Ascending aorta (tissue), 2 donors: ENCODE measurements around the gene MAN2B2. TPM values are rescaled to one million over a fixed set of nuclear protein-coding genes. Genes with fewer than 3 reads are reported as not detected.

Experiments
- DNase-seq, 2 donors: peaks; one replicate each; pipeline ENCODE4 v3.0.0-alpha.2; 2019; ENCODE audit warnings: low spot score in 2 of 2
- H3K27ac ChIP-seq, 2 donors: fragments of 200-600 bp; sonication (generic); one replicate each; pipeline ENCODE4 v1.5.1; 2016 to 2017; ENCODE audit warnings: mild to moderate bottlenecking in 1 of 2
- H3K27me3 ChIP-seq: fragments of 200-600 bp; sonication (generic); one replicate; pipeline ENCODE4 v1.5.1; 2017
- H3K36me3 ChIP-seq, 2 donors: fragments of 200-600 bp; sonication (generic); one replicate each; pipeline ENCODE4 v1.5.1; 2016
- H3K4me1 ChIP-seq, 2 donors: fragments of 200-600 bp; sonication (generic); one replicate each; pipeline ENCODE4 v1.5.1; 2016 to 2017; ENCODE audit warnings: mild to moderate bottlenecking in 1 of 2
- H3K4me3 ChIP-seq, 2 donors: fragments of 200-600 bp; sonication (generic); one replicate each; pipeline ENCODE4 v1.5.1; 2016 to 2017; ENCODE audit warnings: mild to moderate bottlenecking in 1 of 2
- H3K9me3 ChIP-seq, 2 donors: fragments of 200-600 bp; sonication (generic); one replicate each; pipeline ENCODE4 v1.5.1; 2016
- intact Hi-C: fragments of 100-400 bp; cut with DNase I; formaldehyde crosslinking; loops from one replicate; pipeline ENCODE4 v1.15.1; 2023
- total RNA-seq: library from RNA; depleted of rRNA; stranded (reverse); fragments of >200 nt; gene quantifications from one replicate; pipeline ENCODE4 v1.1.0, GENCODE V29; 2016
- TF ChIP-seq, protein P1 (sequence below), 3 experiments: fragments of 200-600 bp in 2 of 3; fragments of 450-650 bp in 1 of 3; sonication (generic) in 2 of 3; IDR thresholded peaks; one replicate each; pipeline ENCODE4 v1.5.1; 2016 to 2019; ENCODE audit warnings: antibody characterized with exemption in 3 of 3, mild to moderate bottlenecking in 1 of 3, moderate library complexity in 1 of 3

MAN2B2 gene
- total RNA-seq, 1 donor from 2014 or later: 47.8 TPM

DNA sequence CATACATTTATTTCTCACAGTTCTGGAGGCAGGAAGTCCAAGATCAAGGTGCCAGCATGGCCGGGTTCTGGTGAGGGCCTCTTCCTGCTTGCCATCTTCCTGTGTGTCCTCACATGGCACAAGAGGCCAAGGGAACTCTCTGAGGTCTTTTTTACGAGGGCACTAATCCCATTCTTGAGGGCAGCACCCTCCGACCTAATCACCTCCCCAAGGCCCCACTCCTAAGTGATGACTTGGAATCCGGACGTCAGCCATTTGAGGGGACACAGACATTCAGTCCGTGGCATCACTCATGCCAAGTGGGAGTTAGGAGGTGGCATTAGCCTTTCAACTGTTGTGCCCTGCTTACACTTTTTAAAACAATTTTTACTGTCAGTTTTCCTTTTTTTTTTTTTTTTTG lies 27.3 kb downstream of the MAN2B2 start:
- Histone ChIP-seq H3K27ac (no peak overlapping the region), H3K4me1 (no peaks in the 10 kb centered on the region), H3K9me3 (peaks cover 0 to 7% of the 10 kb centered on the region in 2 donors), H3K27me3 (no peaks in the 10 kb centered on the region), H3K36me3 (peaks cover 62 to 93% of the 10 kb centered on the region in 2 donors), H3K4me3 (no peak overlapping the region)
- intact Hi-C loops: no loop called here
- no peak for DNase-seq
- TF ChIP-seq, protein P1, sequence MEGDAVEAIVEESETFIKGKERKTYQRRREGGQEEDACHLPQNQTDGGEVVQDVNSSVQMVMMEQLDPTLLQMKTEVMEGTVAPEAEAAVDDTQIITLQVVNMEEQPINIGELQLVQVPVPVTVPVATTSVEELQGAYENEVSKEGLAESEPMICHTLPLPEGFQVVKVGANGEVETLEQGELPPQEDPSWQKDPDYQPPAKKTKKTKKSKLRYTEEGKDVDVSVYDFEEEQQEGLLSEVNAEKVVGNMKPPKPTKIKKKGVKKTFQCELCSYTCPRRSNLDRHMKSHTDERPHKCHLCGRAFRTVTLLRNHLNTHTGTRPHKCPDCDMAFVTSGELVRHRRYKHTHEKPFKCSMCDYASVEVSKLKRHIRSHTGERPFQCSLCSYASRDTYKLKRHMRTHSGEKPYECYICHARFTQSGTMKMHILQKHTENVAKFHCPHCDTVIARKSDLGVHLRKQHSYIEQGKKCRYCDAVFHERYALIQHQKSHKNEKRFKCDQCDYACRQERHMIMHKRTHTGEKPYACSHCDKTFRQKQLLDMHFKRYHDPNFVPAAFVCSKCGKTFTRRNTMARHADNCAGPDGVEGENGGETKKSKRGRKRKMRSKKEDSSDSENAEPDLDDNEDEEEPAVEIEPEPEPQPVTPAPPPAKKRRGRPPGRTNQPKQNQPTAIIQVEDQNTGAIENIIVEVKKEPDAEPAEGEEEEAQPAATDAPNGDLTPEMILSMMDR (IDR thresholded peaks at IDR 0.05): no peak

DNA sequence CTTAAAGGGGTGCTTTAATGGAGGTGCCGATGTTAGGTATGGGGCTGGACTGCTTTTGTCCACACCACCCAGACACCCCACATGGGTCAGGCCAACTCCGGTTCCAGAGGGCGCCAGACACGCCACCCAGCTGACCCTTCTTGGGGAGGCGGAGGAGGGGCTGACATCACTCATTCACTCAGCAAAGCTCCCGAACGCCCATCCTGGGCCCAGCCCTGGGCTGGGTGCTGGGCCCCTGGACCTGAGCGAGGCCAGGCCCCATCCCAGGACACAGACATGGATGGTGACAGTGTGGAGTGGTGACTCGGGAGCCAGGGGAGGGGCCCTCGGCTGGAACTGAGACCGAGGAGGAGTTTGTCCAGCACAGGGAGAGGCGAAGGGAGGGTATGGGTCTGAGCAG lies 28.1 kb downstream of the MAN2B2 start:
- Histone ChIP-seq H3K36me3 (peaks cover 59 to 93% of the 10 kb centered on the region in 2 donors), H3K27me3 (no peaks in the 10 kb centered on the region), H3K9me3 (peaks cover 0 to 7% of the 10 kb centered on the region in 2 donors), H3K27ac (no peak overlapping the region), H3K4me3 (no peak overlapping the region), H3K4me1 (no peaks in the 10 kb centered on the region)
- no peak for DNase-seq
- intact Hi-C loops: no loop called here
- TF ChIP-seq, protein P1 (IDR thresholded peaks at IDR 0.05): no peak

DNA sequence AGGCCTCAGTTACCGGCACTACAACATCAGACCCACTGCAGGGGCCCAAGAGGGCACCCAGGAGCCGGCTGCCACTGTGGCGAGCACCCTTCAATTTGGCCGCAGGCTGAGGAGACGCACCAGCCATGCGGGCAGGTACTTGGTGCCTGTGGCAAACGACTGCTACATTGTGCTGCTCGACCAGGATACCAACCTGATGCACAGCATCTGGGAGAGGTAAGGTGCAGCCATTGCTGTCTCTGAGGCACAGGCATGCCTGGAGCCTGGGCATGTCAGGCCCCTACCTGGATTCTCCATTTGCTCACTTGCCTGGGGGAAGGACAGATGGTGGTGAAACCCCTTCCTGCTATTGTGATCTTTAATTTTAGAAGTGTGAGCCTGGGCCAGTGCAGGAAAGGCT lies 30.1 kb downstream of the MAN2B2 start:
- peaks cover 70 to 98% of the 10 kb centered on the region in 2 donors for H3K36me3 ChIP-seq
- H3K4me3 ChIP-seq: no peak overlapping the region
- no peaks in the 10 kb centered on the region for H3K4me1 ChIP-seq
- no peak for DNase-seq
- H3K9me3 ChIP-seq: peaks cover 0 to 7% of the 10 kb centered on the region in 2 donors
- no peak overlapping the region for H3K27ac ChIP-seq
- intact Hi-C loops: no loop called here
- H3K27me3 ChIP-seq: no peaks in the 10 kb centered on the region
- TF ChIP-seq, protein P1 (IDR thresholded peaks at IDR 0.05): no peak

DNA sequence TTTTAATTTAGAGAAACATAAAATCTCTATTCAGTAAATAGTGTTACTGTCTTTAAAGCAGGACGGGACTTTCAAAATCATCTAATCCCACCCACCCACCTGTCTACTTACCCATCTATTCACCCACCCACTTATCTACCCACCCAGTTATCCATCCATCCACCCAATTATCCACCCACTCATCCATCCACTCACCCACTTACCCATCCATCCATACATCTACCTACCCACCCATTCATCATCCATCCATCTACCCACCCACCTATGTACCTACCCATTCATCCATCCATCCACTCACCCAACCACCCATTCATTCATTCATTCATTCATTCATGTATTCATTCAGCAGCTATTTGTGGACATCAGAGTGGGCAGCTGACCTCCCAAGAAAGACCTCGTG lies 30.6 kb downstream of the MAN2B2 start:
- Histone ChIP-seq H3K27me3 (no peaks in the 10 kb centered on the region), H3K27ac (no peak overlapping the region), H3K9me3 (peaks cover 0 to 7% of the 10 kb centered on the region in 2 donors), H3K36me3 (peaks cover 72 to 98% of the 10 kb centered on the region in 2 donors), H3K4me3 (no peak overlapping the region), H3K4me1 (no peaks in the 10 kb centered on the region)
- intact Hi-C loops: no loop called here
- TF ChIP-seq, protein P1 (IDR thresholded peaks at IDR 0.05): no peak
- no peak for DNase-seq

DNA sequence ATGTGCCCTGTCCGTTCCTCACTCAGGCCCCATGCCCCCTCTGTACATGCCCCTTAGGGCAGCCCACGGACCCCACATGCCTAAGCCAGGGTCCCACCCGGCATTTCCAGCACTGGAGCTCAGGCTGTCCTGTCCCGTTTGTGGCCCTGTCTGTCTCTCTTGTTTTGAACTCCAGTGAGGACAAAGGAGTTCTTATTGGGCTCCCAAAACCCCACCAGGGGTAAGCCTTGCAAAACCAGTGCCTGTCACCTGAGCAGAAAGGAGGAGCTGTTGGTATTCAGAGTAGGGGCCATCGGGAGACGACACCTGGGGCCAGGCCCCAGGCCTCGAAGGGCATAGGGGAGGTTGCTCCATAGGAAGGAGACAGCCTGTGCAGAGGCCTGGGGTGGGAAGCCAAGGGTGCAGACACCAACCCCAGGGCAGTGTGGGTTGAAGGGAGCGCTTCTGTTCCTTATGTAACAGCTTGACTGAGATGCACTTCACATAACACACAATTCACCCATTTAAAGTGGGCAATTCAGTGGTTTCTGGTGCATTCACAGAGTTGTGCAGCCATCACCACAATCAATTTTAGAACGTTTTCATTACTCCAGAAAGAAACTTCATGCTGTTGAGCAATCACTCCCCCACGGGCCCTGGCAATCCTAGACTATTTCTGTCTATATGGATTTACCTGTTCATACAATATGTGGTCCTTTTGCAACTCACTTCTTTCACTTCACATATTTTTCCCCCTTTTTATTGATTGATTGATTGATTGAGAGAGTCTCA lies 31.7 kb downstream of the MAN2B2 start:
- no peak for DNase-seq
- H3K9me3 ChIP-seq: peaks cover 0 to 7% of the 10 kb centered on the region in 2 donors
- no peak overlapping the region for H3K27ac ChIP-seq
- H3K4me3 ChIP-seq: no peak overlapping the region
- no peaks in the 10 kb centered on the region for H3K27me3 ChIP-seq
- TF ChIP-seq, protein P1 (IDR thresholded peaks at IDR 0.05): no peak
- H3K36me3 ChIP-seq: peaks cover 75 to 98% of the 10 kb centered on the region in 2 donors
- intact Hi-C loops: no loop called here
- no peaks in the 10 kb centered on the region for H3K4me1 ChIP-seq
